22Rv1 (cell line): Measurements from ENCODE around the gene TMEM178B.

Experiments used
- CTCF ChIP-seq: fragments of 450-650 bp; IDR thresholded peaks from 2 replicates; pipeline ENCODE4 v1.5.1; 2017; ENCODE audit warnings: mild to moderate bottlenecking
- ZFX ChIP-seq: fragments of 450-650 bp; IDR thresholded peaks from 2 replicates; pipeline ENCODE4 v1.6.1; 2017; ENCODE audit warnings: antibody characterized with exemption, borderline replicate concordance

- TF ChIP-seq CTCF (no peak), ZFX (no peak)
These were observed 214.8 kb downstream of the TMEM178B start for GRCh38 chr7:141288626-141289025.
